CD14-positive monocyte (primary cell): Measurements from ENCODE around the gene PCGF6. TPM values are rescaled to one million over a fixed set of nuclear protein-coding genes. Genes with fewer than 3 reads are reported as not detected.

Experiments used
- DNase-seq, 3 donors: peaks; one replicate each; pipeline ENCODE4 v3.0.0-alpha.2; 2011 to 2022
- H2AFZ ChIP-seq: 2 replicates; pipeline ENCODE4 v1.6.0; 2012; ENCODE audit warnings: mild to moderate bottlenecking, low read depth, low read length, inconsistent platforms; ENCODE audit not compliant: insufficient read depth, poor library complexity, severe bottlenecking
- H3K27ac ChIP-seq, 2 donors: 1 replicate in 1 of 2; 2 replicates in 1 of 2; pipeline ENCODE4 v1.5.1; 2012 to 2013; ENCODE audit warnings: low read length in 2 of 2, control low read depth in 1 of 2, inconsistent platforms in 1 of 2, low read depth in 1 of 2, mild to moderate bottlenecking in 1 of 2
- H3K27me3 ChIP-seq, 2 donors: one replicate each; pipeline versions ENCODE4 v1.6.0 to v1.6.1; 2011 to 2013; ENCODE audit warnings: low read length in 2 of 2; ENCODE audit not compliant: control insufficient read depth in 2 of 2, insufficient read depth in 2 of 2
- H3K36me3 ChIP-seq, 2 donors: replicated peaks in 1 of 2; 1 replicate in 1 of 2; 2 replicates in 1 of 2; pipeline versions ENCODE4 v1.5.1 to v1.6.1; 2012 to 2013; ENCODE audit warnings: low read length in 2 of 2, control low read depth in 1 of 2, inconsistent platforms in 1 of 2, mild to moderate bottlenecking in 1 of 2; ENCODE audit not compliant: insufficient read depth in 2 of 2, control insufficient read depth in 1 of 2
- H3K4me1 ChIP-seq, 2 donors: 1 replicate in 1 of 2; 2 replicates in 1 of 2; pipeline versions ENCODE4 v1.5.1 to v1.6.1; 2012 to 2013; ENCODE audit warnings: low read length in 2 of 2, control low read depth in 1 of 2, inconsistent platforms in 1 of 2, mild to moderate bottlenecking in 1 of 2, moderate library complexity in 1 of 2; ENCODE audit not compliant: insufficient read depth in 2 of 2, control insufficient read depth in 1 of 2
- H3K4me2 ChIP-seq: replicated peaks from 2 replicates; pipeline ENCODE3; 2012; ENCODE audit warnings: low read length, moderate library complexity, mild to moderate bottlenecking; ENCODE audit not compliant: poor library complexity, severe bottlenecking; ENCODE audit errors: extremely low read depth
- H3K4me3 ChIP-seq, 3 experiments: fragments of 200-600 bp in 1 of 3; sonication (generic) in 1 of 3; replicated peaks in 1 of 3; 1 replicate in 2 of 3; 2 replicates in 1 of 3; pipeline ENCODE4 v1.5.1; 2011 to 2013; ENCODE audit warnings: low read length in 3 of 3, mild to moderate bottlenecking in 3 of 3, control low read depth in 2 of 3, low read depth in 2 of 3, inconsistent platforms in 1 of 3, moderate library complexity in 1 of 3
- H3K79me2 ChIP-seq: 2 replicates; pipeline ENCODE4 v1.6.0; 2012; ENCODE audit warnings: mild to moderate bottlenecking, control low read depth, inconsistent platforms, low read length, moderate library complexity; ENCODE audit not compliant: insufficient read depth
- H3K9ac ChIP-seq: 2 replicates; pipeline ENCODE4 v1.6.0; 2017; ENCODE audit warnings: low read length, mild to moderate bottlenecking; ENCODE audit not compliant: insufficient read depth, poor library complexity, severe bottlenecking
- H3K9me3 ChIP-seq, 2 donors: replicated peaks in 1 of 2; 1 replicate in 1 of 2; 2 replicates in 1 of 2; pipeline versions ENCODE4 v1.5.1 to v1.6.1; 2012 to 2013; ENCODE audit warnings: low read length in 2 of 2, control low read depth in 1 of 2; ENCODE audit not compliant: control insufficient read depth in 1 of 2, insufficient read depth in 1 of 2
- H4K20me1 ChIP-seq: 2 replicates; pipeline ENCODE4 v1.6.0; 2012; ENCODE audit warnings: mild to moderate bottlenecking, low read length, control low read depth, moderate library complexity; ENCODE audit not compliant: insufficient read depth
- H3K27ac Mint-ChIP-seq, 7 donors: one replicate each; pipeline ENCODE4 v1.8.0; 2020; ENCODE audit warnings: mild to moderate bottlenecking in 7 of 7, mixed read lengths in 7 of 7, moderate library complexity in 6 of 7, inconsistent platforms in 2 of 7
- H3K27me3 Mint-ChIP-seq, 3 donors: one replicate each; pipeline ENCODE4 v1.8.0; 2021 to 2022; ENCODE audit warnings: low read depth in 3 of 3, mild to moderate bottlenecking in 3 of 3, mixed read lengths in 3 of 3, moderate library complexity in 3 of 3, inconsistent platforms in 1 of 3
- H3K36me3 Mint-ChIP-seq, 2 donors: one replicate each; pipeline ENCODE4 v1.8.0; 2020; ENCODE audit warnings: mixed read lengths in 2 of 2, inconsistent platforms in 1 of 2, mild to moderate bottlenecking in 1 of 2
- H3K4me1 Mint-ChIP-seq: one replicate; pipeline ENCODE4 v1.8.0; 2020; ENCODE audit warnings: mild to moderate bottlenecking, mixed read lengths
- H3K4me3 Mint-ChIP-seq, 2 donors: one replicate each; pipeline ENCODE4 v1.8.0; 2020; ENCODE audit warnings: mild to moderate bottlenecking in 2 of 2, mixed read lengths in 2 of 2, moderate library complexity in 1 of 2
- H3K9me3 Mint-ChIP-seq, 7 donors: one replicate each; pipeline ENCODE4 v1.8.0; 2020 to 2022; ENCODE audit warnings: mixed read lengths in 7 of 7, mild to moderate bottlenecking in 6 of 7, moderate library complexity in 6 of 7, inconsistent platforms in 2 of 7
- WGBS: methylation state at CpG from one replicate; pipeline ENCODE4 v1.1.5; 2013; ENCODE audit warnings: missing lambda C conversion rate; ENCODE audit not compliant: insufficient coverage; 5-methylcytosine and 5-hydroxymethylcytosine counted together
- intact Hi-C, 2 donors: fragments of 100-400 bp; cut with micrococcal nuclease; formaldehyde crosslinking; loops; one replicate each; pipeline versions ENCODE4 v1.15.0 to v1.15.1; 2023
- polyA plus RNA-seq, 3 donors: library from polyadenylated mRNA; depleted of rRNA in 1 of 3; unstranded in 2 of 3; stranded (reverse) in 1 of 3; fragments of 300-500 nt in 2 of 3; fragments of >200 nt in 1 of 3; fragmentation: Illumina TruSeq in 2 of 3; gene quantifications; 1 replicate in 2 of 3; 2 replicates in 1 of 3; pipeline ENCODE4 v1.2.3, GENCODE V29; 2012 to 2021
- TF ChIP-seq, protein P1 (sequence below): fragments of 200-600 bp; IDR thresholded peaks from one replicate; pipeline ENCODE4 v1.8.0; 2022; ENCODE audit warnings: antibody characterized with exemption, mild to moderate bottlenecking

PCGF6 gene
- polyA plus RNA-seq, 3 donors = 3.4 to 6.2 (median 4.6) TPM

DNA sequence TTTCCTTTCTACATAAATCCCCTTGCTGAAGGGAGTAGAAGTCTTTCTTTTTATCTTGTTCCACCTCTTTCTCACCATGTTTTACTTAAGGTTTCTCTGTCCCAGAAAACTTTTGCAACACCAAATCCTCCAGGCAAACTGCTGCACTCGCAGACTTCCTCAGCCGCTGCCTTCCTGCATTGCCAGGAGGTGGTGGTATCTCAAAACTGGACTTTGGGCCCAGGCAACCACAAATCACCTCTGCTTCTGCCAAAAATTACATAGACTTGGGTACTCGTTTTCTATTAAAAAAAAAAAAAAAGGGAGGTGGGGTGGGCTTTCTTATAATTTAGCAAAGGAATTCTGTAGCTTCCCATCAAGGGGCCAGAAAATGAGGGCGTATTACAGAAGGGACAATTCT lies 59.4 kb downstream of the PCGF6 start:
- no peaks in the 10 kb centered on the region for H3K36me3 Mint-ChIP-seq
- Histone ChIP-seq H3K4me3 (no peak overlapping the region), H3K27ac (no peak overlapping the region), H3K9me3 (no peaks in the 10 kb centered on the region), H4K20me1 (no peaks in the 10 kb centered on the region), H3K4me1 (no peaks in the 10 kb centered on the region), H3K79me2 (no peaks in the 10 kb centered on the region), H2AFZ (no peak overlapping the region), H3K36me3 (no peaks in the 10 kb centered on the region), H3K9ac (no peak overlapping the region), H3K27me3 (peaks cover 19 to 23% of the 10 kb centered on the region in 2 donors), H3K4me2 (no peak overlapping the region)
- peaks cover 26 to 37% (median 27%) of the 10 kb centered on the region in 3 donors for H3K27me3 Mint-ChIP-seq
- no peaks in the 10 kb centered on the region for H3K4me1 Mint-ChIP-seq
- WGBS = no CpG with 5 or more reads among the region's 4 CpGs
- H3K9me3 Mint-ChIP-seq = peaks cover 0 to 2% (median 0%) of the 10 kb centered on the region in 7 donors
- H3K4me3 Mint-ChIP-seq = no peak overlapping the region
- H3K27ac Mint-ChIP-seq = no peak overlapping the region
- TF ChIP-seq, protein P1, sequence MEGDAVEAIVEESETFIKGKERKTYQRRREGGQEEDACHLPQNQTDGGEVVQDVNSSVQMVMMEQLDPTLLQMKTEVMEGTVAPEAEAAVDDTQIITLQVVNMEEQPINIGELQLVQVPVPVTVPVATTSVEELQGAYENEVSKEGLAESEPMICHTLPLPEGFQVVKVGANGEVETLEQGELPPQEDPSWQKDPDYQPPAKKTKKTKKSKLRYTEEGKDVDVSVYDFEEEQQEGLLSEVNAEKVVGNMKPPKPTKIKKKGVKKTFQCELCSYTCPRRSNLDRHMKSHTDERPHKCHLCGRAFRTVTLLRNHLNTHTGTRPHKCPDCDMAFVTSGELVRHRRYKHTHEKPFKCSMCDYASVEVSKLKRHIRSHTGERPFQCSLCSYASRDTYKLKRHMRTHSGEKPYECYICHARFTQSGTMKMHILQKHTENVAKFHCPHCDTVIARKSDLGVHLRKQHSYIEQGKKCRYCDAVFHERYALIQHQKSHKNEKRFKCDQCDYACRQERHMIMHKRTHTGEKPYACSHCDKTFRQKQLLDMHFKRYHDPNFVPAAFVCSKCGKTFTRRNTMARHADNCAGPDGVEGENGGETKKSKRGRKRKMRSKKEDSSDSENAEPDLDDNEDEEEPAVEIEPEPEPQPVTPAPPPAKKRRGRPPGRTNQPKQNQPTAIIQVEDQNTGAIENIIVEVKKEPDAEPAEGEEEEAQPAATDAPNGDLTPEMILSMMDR = no peak
- DNase-seq = no peak
- intact Hi-C loops = no loop called here

DNA sequence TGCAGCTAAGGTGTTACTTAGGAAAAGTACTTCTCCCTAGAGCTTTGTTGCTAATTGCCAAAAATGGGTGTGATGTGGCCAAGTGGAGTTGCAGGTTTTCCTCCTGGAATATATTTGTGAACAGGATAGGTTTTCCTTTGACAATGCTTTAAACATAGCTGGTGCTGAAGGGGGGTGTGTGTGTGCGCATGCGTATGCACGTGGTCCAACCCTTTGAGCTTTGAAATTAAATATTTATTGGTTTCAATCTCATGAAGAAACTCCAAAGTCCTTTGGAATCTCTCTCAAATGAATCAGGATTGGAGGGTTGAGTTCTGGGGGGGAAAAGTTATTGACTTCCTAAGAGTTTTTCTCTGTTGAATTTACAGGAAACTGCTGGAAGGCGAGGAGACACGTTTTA lies 62.9 kb downstream of the PCGF6 start:
- Mint-ChIP-seq H3K36me3 (no peaks in the 10 kb centered on the region), H3K27ac (no peak overlapping the region), H3K27me3 (peaks cover 26 to 40% (median 27%) of the 10 kb centered on the region in 3 donors), H3K9me3 (peaks cover 0 to 3% (median 0%) of the 10 kb centered on the region in 7 donors), H3K4me1 (peaks cover 18% of the 10 kb centered on the region), H3K4me3 (no peak overlapping the region)
- no peak for DNase-seq
- Histone ChIP-seq H3K27me3 (peaks cover 23 to 24% of the 10 kb centered on the region in 2 donors), H3K4me3 (no peak overlapping the region), H3K4me1 (peaks cover 17% of the 10 kb centered on the region in 2 donors), H3K9me3 (no peaks in the 10 kb centered on the region), H3K4me2 (no peak overlapping the region), H3K9ac (no peak overlapping the region), H3K79me2 (no peaks in the 10 kb centered on the region), H2AFZ (no peak overlapping the region), H3K36me3 (no peaks in the 10 kb centered on the region), H3K27ac (no peak overlapping the region), H4K20me1 (no peaks in the 10 kb centered on the region)
- WGBS = no CpG with 5 or more reads among the region's 5 CpGs
- intact Hi-C loops = no loop called here
- TF ChIP-seq, protein P1 = no peak
